G401 (cell line): ENCODE data around the gene ZNF423. TPM values are rescaled to one million over a fixed set of nuclear protein-coding genes. Genes with fewer than 3 reads are reported as not detected.

Source experiments
- DNase-seq: peaks from one replicate; pipeline ENCODE4 v3.0.0-alpha.2; 2015; ENCODE audit warnings: low spot score
- in situ Hi-C: cut with HindIII; loops from 2 replicates; pipeline ENCODE4 v1.10.0; 2016; ENCODE audit warnings: low sequenced_read_pairs, mixed read lengths
- total RNA-seq: library from RNA; depleted of rRNA; stranded (reverse); fragments of >200 nt; shearing (Covaris generic); gene quantifications from 2 replicates; pipeline ENCODE4 v1.2.3, GENCODE V29; 2014

Gene ZNF423
- total RNA-seq, 1 experiment from 2014 or later = 0.07 TPM

DNA sequence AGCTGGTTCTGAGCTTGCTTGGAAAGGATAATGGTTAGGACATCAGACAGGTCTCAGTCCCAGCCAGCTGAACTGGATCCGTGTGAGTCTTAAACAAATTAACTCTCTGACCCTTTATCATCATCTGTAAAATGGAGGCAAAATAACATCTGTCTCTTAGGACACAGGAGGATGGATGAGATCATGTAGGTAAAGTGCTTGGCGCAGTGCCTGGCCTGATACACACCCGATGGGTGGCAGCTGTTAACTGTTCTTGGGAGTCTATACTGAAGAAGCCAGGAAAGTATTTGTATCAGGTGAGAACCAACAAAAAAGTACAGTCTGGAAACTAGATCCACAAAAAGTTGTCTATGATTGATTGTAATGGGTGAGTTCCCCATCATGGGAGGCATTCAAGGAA is 293.7 kb downstream of the ZNF423 start:
- no peak for DNase-seq
- in situ Hi-C loops = no loop called here

DNA sequence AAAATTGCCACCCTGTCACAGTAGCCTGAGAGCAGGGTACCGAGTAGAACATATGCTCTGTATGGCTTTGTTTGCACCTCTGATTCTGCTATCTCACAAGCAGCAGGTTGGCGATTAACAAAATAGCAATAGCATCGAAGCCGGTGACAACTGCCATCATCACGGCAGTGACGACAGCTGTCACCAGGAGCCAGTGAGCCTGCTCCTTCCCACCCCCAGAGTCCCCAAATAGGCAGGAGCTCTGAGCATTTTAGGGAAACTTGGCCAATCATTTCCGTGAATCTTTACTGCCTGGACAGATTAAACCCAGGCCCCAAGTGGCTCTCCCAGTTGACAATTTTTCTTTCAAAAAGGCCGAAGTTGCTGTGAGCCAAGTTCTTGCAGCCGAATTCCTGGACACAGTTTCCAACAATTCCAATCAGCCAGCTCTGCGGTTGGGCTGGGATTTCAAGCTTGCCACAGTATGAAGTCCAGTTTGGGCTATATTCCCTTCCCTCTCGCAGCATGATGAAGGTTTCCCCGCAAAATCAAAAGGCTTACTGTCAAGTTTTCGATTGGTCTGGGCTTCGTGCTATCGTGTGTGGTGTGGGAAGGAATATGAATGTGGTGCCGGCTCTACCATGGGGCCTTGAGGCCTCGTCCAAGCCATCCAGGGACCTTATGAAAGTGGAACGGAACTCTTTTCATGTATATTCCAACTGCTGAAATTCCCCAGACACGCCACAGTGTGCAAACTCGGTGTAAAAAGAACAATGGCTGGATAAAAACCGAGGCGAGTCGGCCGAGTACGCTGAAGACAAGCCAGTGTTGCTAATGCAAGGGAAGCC is 295.7 kb downstream of the ZNF423 start:
- peak; percentile 44 for DNase-seq
- in situ Hi-C loops = no loop called here

- DNase-seq = no peak
- in situ Hi-C loops = no loop called here
These were observed 296.7 kb downstream of the ZNF423 start for GRCh38 chr16:49559242-49559641.

- in situ Hi-C loops = no loop called here
- DNase-seq = no peak
These were observed 297.5 kb downstream of the ZNF423 start for GRCh38 chr16:49558451-49558850.

DNA sequence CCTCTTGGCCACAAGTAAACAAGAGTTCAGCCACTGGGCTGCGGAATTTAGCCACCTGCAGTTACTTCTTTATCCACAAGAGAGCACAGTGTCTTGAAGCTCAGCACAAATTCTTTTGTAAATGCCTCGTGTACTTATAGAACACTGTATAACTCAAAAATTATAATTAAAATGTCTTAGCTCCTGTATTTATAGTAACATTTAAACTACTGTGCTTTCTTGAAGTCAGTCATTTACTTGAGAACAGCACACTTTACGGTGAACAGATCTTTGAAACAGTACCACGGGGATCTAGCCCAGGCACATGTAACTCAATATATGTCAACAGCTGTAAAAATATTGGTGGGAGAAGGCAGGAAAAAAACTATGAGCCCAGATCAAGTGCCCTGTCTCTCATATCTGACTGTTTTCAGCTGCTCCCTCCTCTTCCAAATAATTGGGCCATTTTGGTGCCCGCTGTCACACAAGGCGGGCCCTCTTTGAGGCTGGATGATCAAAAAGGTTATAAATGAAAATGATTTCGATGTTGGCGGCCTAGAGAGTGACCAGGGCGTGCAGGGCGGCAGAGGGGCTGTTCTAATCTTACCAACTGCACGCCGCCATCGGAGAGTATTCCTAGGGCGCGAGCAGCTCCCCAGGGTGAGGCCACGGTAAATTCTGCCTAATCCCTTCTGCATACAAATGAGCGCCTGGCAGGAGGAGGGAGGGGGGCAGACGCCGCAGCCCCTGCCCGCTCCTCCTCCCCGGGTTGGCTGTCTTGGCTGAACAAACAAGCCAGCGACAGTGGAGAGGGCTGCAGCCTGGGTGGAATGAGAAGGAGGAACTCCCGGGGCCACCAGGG is 299.1 kb downstream of the ZNF423 start:
- no peak for DNase-seq
- in situ Hi-C loops = no loop called here

DNA sequence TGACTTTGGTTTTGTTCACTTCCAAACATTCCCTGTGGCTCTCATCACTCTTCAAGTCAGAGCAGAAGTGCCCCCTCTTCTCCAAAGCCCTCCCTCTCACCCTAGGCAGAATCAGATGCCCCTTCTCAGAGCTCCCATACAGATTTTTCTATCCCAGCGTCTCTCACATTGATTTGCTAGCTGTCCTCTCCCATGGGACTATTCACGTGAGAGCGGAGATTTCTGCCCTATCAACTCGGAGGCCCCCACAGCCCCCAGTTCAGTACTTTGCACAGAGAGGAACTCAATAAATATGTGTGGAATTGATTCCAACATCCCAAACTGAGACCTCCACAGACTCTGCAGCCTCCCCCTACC is 299.7 kb downstream of the ZNF423 start:
- DNase-seq = no peak
- in situ Hi-C loops = no loop called here

DNA sequence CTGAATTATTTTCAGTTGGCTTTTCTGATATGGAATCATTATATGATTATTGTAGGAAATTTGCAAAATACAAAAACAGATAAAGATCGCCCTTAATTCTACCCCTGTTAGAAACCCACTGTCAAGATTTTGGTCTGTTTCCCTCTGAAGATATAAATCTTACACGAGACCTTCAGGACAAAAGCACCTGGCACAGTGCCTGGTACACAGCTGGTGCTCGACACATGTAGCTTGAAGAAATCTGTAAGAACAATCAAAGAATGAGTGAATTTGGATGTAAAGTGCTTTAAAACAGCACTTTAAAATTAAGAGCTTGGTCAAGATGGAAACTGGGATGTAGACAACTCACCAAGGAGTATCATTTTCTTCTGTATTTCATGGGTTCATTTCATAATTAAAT is 301.2 kb downstream of the ZNF423 start:
- in situ Hi-C loops = no loop called here
- no peak for DNase-seq

GRCh38 chr16:49552313-49552928 is 303.5 kb downstream of the ZNF423 start:
- in situ Hi-C loops = no loop called here
- DNase-seq = no peak

DNA sequence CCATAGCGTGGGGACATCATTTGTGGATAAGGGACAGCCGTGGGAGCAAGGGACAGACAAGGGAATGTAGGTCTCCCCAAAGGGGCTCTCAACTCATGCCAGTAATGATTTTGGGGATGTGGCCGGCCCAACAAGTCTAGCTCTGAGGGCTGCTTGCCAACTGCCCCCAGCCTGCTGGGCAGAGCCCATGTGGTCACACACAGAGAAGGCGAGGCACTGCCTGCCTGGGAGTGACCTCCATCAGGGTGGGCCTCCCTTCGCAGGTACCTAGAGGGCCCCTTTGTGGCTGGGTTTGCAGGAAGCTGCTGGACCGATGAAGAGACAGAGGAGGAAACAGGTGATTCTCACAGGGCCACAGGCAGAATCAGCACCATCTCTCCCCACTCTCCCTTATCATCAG is 305.2 kb downstream of the ZNF423 start:
- in situ Hi-C loops = no loop called here
- DNase-seq = no peak

GRCh38 chr16:49550140-49550539 is 305.8 kb downstream of the ZNF423 start:
- in situ Hi-C loops = no loop called here

GRCh38 chr16:49548325-49548970 is 307.5 kb downstream of the ZNF423 start:
- in situ Hi-C loops = no loop called here

More at GRCh38 chr16:49550140-49550539, 305.8 kb downstream of the ZNF423 start:
- DNase-seq = no peak

GRCh38 chr16:49547448-49547847 is 308.5 kb downstream of the ZNF423 start:
- DNase-seq = no peak
- in situ Hi-C loops = no loop called here

More at GRCh38 chr16:49548325-49548970, 307.5 kb downstream of the ZNF423 start:
- no peak for DNase-seq

DNA sequence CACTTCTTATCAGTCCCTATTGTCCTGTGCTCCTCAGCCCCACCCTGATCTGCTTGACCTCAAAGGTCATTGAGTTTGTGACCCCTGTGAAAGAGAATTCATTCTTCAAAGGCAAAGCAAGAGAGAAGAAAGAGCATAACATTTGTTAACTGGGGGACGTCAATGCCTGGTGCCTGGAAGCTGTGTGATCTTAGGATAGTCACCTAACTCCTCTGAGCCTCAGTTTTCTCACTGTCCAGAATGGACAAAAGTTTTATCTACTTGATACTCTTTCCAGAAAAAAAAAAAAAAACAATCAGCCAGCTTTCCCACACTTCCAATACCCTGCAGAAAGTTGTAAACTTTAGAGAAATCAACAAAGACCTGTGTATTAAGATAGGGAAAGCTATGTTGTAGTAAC is 309.2 kb downstream of the ZNF423 start:
- no peak for DNase-seq
- in situ Hi-C loops = no loop called here

- in situ Hi-C loops = no loop called here
- no peak for DNase-seq
These were observed 310.0 kb downstream of the ZNF423 start for GRCh38 chr16:49545741-49546448.

GRCh38 chr16:49545243-49545642 is 310.7 kb downstream of the ZNF423 start:
- in situ Hi-C loops = no loop called here
- no peak for DNase-seq

GRCh38 chr16:49544828-49545227 is 311.1 kb downstream of the ZNF423 start:
- in situ Hi-C loops = no loop called here
- DNase-seq = no peak

- in situ Hi-C loops = no loop called here
These were observed 312.3 kb downstream of the ZNF423 start for GRCh38 chr16:49543631-49543946.

GRCh38 chr16:49542946-49543630 is 312.8 kb downstream of the ZNF423 start:
- DNase-seq = no peak
- in situ Hi-C loops = no loop called here

More at GRCh38 chr16:49543631-49543946, 312.3 kb downstream of the ZNF423 start:
- peak; percentile 32 for DNase-seq
